ENCODE measurements around the gene SACS.
"Not testable (repeated sequence)": the region's sequence is repeated elsewhere in the genome, so short reads cannot be mapped to it uniquely, and the experiment has no call there.

Gene SACS

GRCh38 chr13:23354520-23354919 is 79.0 kb downstream of the SACS start:
- DNase-seq, result no peak

GRCh38 chr13:23352161-23352560 is 81.3 kb downstream of the SACS start:
- DNase-seq, result no peak

GRCh38 chr13:23350009-23350408 is 83.5 kb downstream of the SACS start:
- no peak for DNase-seq

GRCh38 chr13:23349161-23349897 is 84.2 kb downstream of the SACS start:
- no peak for DNase-seq

- no peak for DNase-seq
These were observed 85.0 kb downstream of the SACS start for GRCh38 chr13:23348262-23349127.

- DNase-seq, result no peak
These were observed 85.9 kb downstream of the SACS start for GRCh38 chr13:23347601-23348000.

- no peak for DNase-seq
These were observed 88.4 kb downstream of the SACS start for GRCh38 chr13:23344931-23345595.

GRCh38 chr13:23339225-23339624 is 94.3 kb downstream of the SACS start:
- no peak for DNase-seq

GRCh38 chr13:23330356-23330755 is 103.1 kb downstream of the SACS start:
- DNase-seq, result no peak

GRCh38 chr13:23325191-23325590 is 108.3 kb downstream of the SACS start:
- no peak for DNase-seq

- no peak for DNase-seq
These were observed 109.4 kb downstream of the SACS start for GRCh38 chr13:23323946-23324709.

GRCh38 chr13:23322353-23323336 is 110.9 kb downstream of the SACS start:
- DNase-seq, result no peak

- no peak for DNase-seq
These were observed 111.8 kb downstream of the SACS start for GRCh38 chr13:23321535-23322241.

GRCh38 chr13:23320926-23321534 is 112.5 kb downstream of the SACS start:
- no peak for DNase-seq

- DNase-seq, result no peak
These were observed 113.6 kb downstream of the SACS start for GRCh38 chr13:23319883-23320224.

- DNase-seq, result not testable (repeated sequence)
These were observed 118.7 kb downstream of the SACS start for GRCh38 chr13:23314837-23315236.

- DNase-seq, result no peak
These were observed 140.9 kb downstream of the SACS start for GRCh38 chr13:23292586-23292985.

- DNase-seq, result peak; percentile 4
These were observed 143.6 kb downstream of the SACS start for GRCh38 chr13:23289917-23290357.

- DNase-seq, result no peak
These were observed 144.5 kb downstream of the SACS start for GRCh38 chr13:23288995-23289394.

GRCh38 chr13:23288564-23288963 is 144.9 kb downstream of the SACS start:
- DNase-seq, result no peak
